Measurements from ENCODE around the gene CDCA3.

The CDCA3 gene

GRCh38 chr12:6819106-6820030, 31.7 kb downstream of the CDCA3 start:
- Histone ChIP-seq H3K36me3 (peaks cover 2% of the 10 kb centered on the region; the same call in 1 of the 2 replicates), H3K9me3 (ENCODE audit: severe bottlenecking) (no peaks in the 10 kb centered on the region), H3K4me3 (ENCODE audit: low read depth, low read length) (no peak overlapping the region), H3K27ac (peak overlapping the region; percentile 64; the same call in 1 of the 2 replicates), H3K27me3 (ENCODE audit: insufficient read depth, low read depth, severe bottlenecking) (no peaks in the 10 kb centered on the region)
- 0 out of 2 replicates have a peak, but pooled peaks have one; percentile 16 for TF ChIP-seq CTCF (IDR thresholded peaks at IDR 0.05; ENCODE audit: low read depth, low read length)
- DNase-seq = peak; percentile 16

DNA sequence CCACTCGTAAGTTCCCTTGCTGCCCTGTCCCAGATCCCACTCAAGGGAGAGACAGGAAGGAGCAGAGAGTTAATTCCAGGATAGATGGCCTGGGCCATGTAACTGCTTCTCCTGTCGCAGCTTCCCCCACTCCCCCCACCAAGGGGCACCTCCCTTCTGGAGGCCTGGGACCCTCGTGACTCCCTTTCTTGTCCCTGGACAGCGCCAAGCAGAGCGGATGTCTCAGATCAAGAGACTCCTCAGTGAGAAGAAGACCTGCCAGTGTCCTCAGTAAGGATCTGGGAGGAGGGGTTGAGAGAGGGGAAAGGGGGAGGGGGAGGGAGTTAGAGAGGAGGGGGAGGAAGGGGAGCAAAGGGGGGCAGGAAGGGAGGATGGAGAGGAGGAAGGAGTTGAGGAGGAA, 32.4 kb downstream of the CDCA3 start:
- Histone ChIP-seq H3K27ac (no peak overlapping the region), H3K4me3 (ENCODE audit: low read depth, low read length) (no peak overlapping the region), H3K9me3 (ENCODE audit: severe bottlenecking) (no peaks in the 10 kb centered on the region), H3K27me3 (ENCODE audit: insufficient read depth, low read depth, severe bottlenecking) (no peaks in the 10 kb centered on the region), H3K36me3 (no peaks in the 10 kb centered on the region)
- no peak for DNase-seq
- no peak for TF ChIP-seq CTCF (IDR thresholded peaks at IDR 0.05; ENCODE audit: low read depth, low read length)

DNA sequence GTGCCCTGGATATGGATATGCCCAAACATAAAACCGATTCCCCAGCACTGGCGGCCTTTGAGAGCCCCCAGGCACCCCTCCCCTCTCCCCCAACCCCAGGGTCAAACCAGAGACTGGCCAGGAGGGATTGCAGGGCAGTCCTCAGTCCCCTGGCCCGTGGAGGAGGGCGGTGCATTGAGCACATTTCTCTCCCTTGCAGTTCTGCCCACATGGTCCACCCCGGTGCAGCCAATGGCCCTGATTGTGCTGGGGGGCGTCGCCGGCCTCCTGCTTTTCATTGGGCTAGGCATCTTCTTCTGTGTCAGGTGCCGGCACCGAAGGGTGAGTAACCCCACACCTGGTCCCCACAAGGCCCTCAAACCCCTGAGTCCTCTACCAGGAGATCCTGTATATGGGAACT, 32.9 kb downstream of the CDCA3 start:
- no peaks in the 10 kb centered on the region for H3K36me3 ChIP-seq
- peak; percentile 35 for DNase-seq
- H3K4me3 ChIP-seq (ENCODE audit: low read depth, low read length) = no peak overlapping the region
- no peak for TF ChIP-seq CTCF (IDR thresholded peaks at IDR 0.05; ENCODE audit: low read depth, low read length)
- no peaks in the 10 kb centered on the region for H3K9me3 ChIP-seq (ENCODE audit: severe bottlenecking)
- H3K27me3 ChIP-seq (ENCODE audit: insufficient read depth, low read depth, severe bottlenecking) = no peaks in the 10 kb centered on the region
- no peak overlapping the region for H3K27ac ChIP-seq

GRCh38 chr12:6817662-6818157, 33.4 kb downstream of the CDCA3 start:
- Histone ChIP-seq H3K9me3 (ENCODE audit: severe bottlenecking) (no peaks in the 10 kb centered on the region), H3K4me3 (ENCODE audit: low read depth, low read length) (no peak overlapping the region), H3K27me3 (ENCODE audit: insufficient read depth, low read depth, severe bottlenecking) (no peaks in the 10 kb centered on the region), H3K36me3 (no peaks in the 10 kb centered on the region), H3K27ac (no peak overlapping the region)
- no peak for DNase-seq
- TF ChIP-seq CTCF (IDR thresholded peaks at IDR 0.05; ENCODE audit: low read depth, low read length) = no peak

- H3K36me3 ChIP-seq = no peaks in the 10 kb centered on the region
- TF ChIP-seq CTCF (IDR thresholded peaks at IDR 0.05; ENCODE audit: low read depth, low read length) = no peak
- no peak for DNase-seq
- H3K9me3 ChIP-seq (ENCODE audit: severe bottlenecking) = no peaks in the 10 kb centered on the region
- no peak overlapping the region for H3K27ac ChIP-seq
- H3K27me3 ChIP-seq (ENCODE audit: insufficient read depth, low read depth, severe bottlenecking) = no peaks in the 10 kb centered on the region
- no peak overlapping the region for H3K4me3 ChIP-seq (ENCODE audit: low read depth, low read length)
Observed at GRCh38 chr12:6817098-6817497, 34.0 kb downstream of the CDCA3 start.
